Activated CD4-positive, CD25-positive, alpha-beta regulatory T cell treated with anti-CD3 and anti-CD28 coated beads, Interleukin-2, amount 50 U/mL, for 24 hours (primary cell): ENCODE results near the gene IL21R.

Source experiments
- ATAC-seq, 2 donors: fragments of 150-1000 bp; cut with Tn5 transposase; one replicate each; pipeline ENCODE4 v1.10.0; 2021; ENCODE audit warnings: mild to moderate bottlenecking in 1 of 2, moderate library complexity in 1 of 2

Gene IL21R

GRCh38 chr16:27401768-27402568 is at the start of gene IL21R:
Gene IL21R, plus strand, starts transcription at chr16:27402174. Its CDS starts 27,898 bp downstream, at chr16:27430072.
- peak; percentile 65 to 72 for ATAC-seq

GRCh38 chr16:27353853-27354252 is 48.1 kb upstream of the IL21R start:
- ATAC-seq: no peak

- ATAC-seq: peak; percentile 48 to 67
Observed at GRCh38 chr16:27355610-27356009, 46.4 kb upstream of the IL21R start.

GRCh38 chr16:27356794-27357193 is 45.2 kb upstream of the IL21R start:
- ATAC-seq: no peak

GRCh38 chr16:27359051-27359450 is 42.9 kb upstream of the IL21R start:
- no peak for ATAC-seq

- ATAC-seq: no peak
Observed at GRCh38 chr16:27359615-27360014, 42.4 kb upstream of the IL21R start.

- ATAC-seq: no peak
Observed at GRCh38 chr16:27361987-27362386, 40.0 kb upstream of the IL21R start.

GRCh38 chr16:27362570-27363245 is 39.3 kb upstream of the IL21R start:
- ATAC-seq: no peak

GRCh38 chr16:27363246-27363632 is 38.7 kb upstream of the IL21R start:
- no peak for ATAC-seq

- ATAC-seq: no peak
Observed at GRCh38 chr16:27363797-27364196, 38.2 kb upstream of the IL21R start.

- no peak for ATAC-seq
Observed at GRCh38 chr16:27364493-27365141, 37.4 kb upstream of the IL21R start.

GRCh38 chr16:27365142-27366089 is 36.6 kb upstream of the IL21R start:
- peak; percentile 12 to 22 for ATAC-seq

GRCh38 chr16:27366687-27367460 is 35.1 kb upstream of the IL21R start:
- ATAC-seq: peak; percentile 0 to 2

GRCh38 chr16:27367461-27368357 is 34.3 kb upstream of the IL21R start:
- ATAC-seq: peak; percentile 80

GRCh38 chr16:27368358-27368722 is 33.6 kb upstream of the IL21R start:
- no peak for ATAC-seq

GRCh38 chr16:27369806-27370205 is 32.2 kb upstream of the IL21R start:
- ATAC-seq: no peak

GRCh38 chr16:27370318-27370717 is 31.7 kb upstream of the IL21R start:
- ATAC-seq: no peak

- no peak for ATAC-seq
Observed at GRCh38 chr16:27373312-27373711, 28.7 kb upstream of the IL21R start.

GRCh38 chr16:27374221-27374803 is 27.7 kb upstream of the IL21R start:
- ATAC-seq: peak; percentile 15 to 58

- peak; percentile 20 to 33 for ATAC-seq
Observed at GRCh38 chr16:27374804-27375425, 27.1 kb upstream of the IL21R start.
